Activated CD8-positive, alpha-beta memory T cell treated with anti-CD3 and anti-CD28 coated beads, Interleukin-2, amount 10 ng/mL, durations not matched to agents 7 days and 5 days (primary cell): ENCODE results near the gene ROR2. TPM values are rescaled to one million over a fixed set of nuclear protein-coding genes. Genes with fewer than 3 reads are reported as not detected.
"Not testable (repeated sequence)": the region's sequence is repeated elsewhere in the genome, so short reads cannot be mapped to it uniquely, and the experiment has no call there.

ENCODE experiments used
- ATAC-seq: fragments of 150-1000 bp; cut with Tn5 transposase; one replicate; pipeline ENCODE4 v1.10.0; 2021; ENCODE audit warnings: moderate library complexity
- CTCF ChIA-PET: fragments of 350-600 bp; sonication (Branson Sonifier 250); formaldehyde crosslinking; loops from one replicate; lab custom pipeline; 2021; ENCODE audit warnings: antibody characterized with exemption; lab: Charles Lee
- DNase-seq: peaks from one replicate; pipeline ENCODE4 v3.0.0-alpha.2; 2020
- H3K27ac Mint-ChIP-seq: one replicate; pipeline ENCODE4 v1.8.0; 2021; ENCODE audit warnings: mild to moderate bottlenecking, mixed read lengths
- H3K27me3 Mint-ChIP-seq: one replicate; pipeline ENCODE4 v1.8.0; 2021; ENCODE audit warnings: mixed read lengths
- H3K36me3 Mint-ChIP-seq: one replicate; pipeline ENCODE4 v1.8.0; 2021; ENCODE audit warnings: mild to moderate bottlenecking, mixed read lengths
- H3K4me1 Mint-ChIP-seq: one replicate; pipeline ENCODE4 v1.8.0; 2021; ENCODE audit warnings: mixed read lengths
- H3K4me3 Mint-ChIP-seq: one replicate; pipeline ENCODE4 v1.8.0; 2021; ENCODE audit warnings: mild to moderate bottlenecking, moderate library complexity, mixed read lengths
- H3K9me3 Mint-ChIP-seq: one replicate; pipeline ENCODE4 v1.8.0; 2022; ENCODE audit warnings: low read depth, mixed read lengths
- total RNA-seq, 2 experiments: library from RNA; stranded (reverse); gene quantifications; one replicate each; pipeline ENCODE4 v1.2.3, GENCODE V29; 2021

ROR2 gene
- total RNA-seq, 2 experiments from 2014 or later, result 3.0 to 3.2 TPM

DNA sequence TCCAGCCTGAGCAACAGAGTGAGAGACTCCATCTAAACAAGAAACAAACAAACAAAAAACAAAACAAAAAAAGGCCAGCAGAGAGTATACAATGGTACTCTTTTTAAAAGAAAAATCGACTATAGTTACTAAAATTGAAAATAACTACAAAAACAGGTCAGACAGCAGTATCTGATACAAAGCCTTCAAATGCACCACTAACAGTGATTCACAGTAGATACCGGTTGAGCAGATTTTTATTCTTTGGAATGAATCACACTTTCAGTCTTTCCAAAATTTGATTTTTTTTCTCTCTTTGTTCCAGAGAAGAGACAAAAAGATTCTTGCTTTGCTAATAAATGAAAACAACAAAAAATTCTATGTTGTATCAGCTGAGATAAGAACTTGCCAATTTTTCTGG lies 36.9 kb downstream of the ROR2 start:
- CTCF ChIA-PET, result interaction anchor here (2.6 kb wide), 1 partner anchor 37 kb away, joined by 7 read pairs; the partner anchor contains the start of gene ROR2
- Mint-ChIP-seq H3K9me3 (no peaks in the 10 kb centered on the region), H3K27ac (no peak overlapping the region), H3K4me3 (no peak overlapping the region), H3K27me3 (peaks cover 27% of the 10 kb centered on the region), H3K4me1 (peaks cover 10% of the 10 kb centered on the region), H3K36me3 (peaks cover 3% of the 10 kb centered on the region)
- ATAC-seq (no peak), DNase-seq (no peak)

DNA sequence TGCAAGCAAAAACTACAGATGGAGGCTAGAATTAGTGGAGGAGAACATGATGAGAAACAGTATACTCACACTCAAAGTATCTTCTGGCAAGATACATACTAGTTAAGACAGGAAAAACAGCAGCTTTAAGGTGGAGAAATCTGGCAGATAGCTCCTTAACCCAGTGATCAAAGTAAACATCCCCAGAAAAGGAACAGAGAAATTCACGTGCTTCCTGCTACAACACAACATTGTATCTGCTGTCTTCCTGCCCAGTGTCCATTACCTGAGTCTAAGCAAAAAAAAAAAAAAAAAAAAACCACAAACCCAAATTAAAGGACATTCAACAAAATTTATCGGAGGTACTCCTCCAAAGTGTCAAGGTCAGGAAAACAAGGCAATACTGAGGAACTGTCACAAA lies 38.4 kb downstream of the ROR2 start:
- peaks cover 10% of the 10 kb centered on the region for H3K4me1 Mint-ChIP-seq
- no peak overlapping the region for H3K27ac Mint-ChIP-seq
- H3K4me3 Mint-ChIP-seq, result no peak overlapping the region
- no peaks in the 10 kb centered on the region for H3K9me3 Mint-ChIP-seq
- CTCF ChIA-PET, result interaction anchor here (1.1 kb wide), 1 partner anchor 39 kb away, joined by 6 read pairs; the partner anchor contains the start of gene ROR2
- DNase-seq, result no peak
- no peak for ATAC-seq
- H3K27me3 Mint-ChIP-seq, result peaks cover 16% of the 10 kb centered on the region
- peaks cover 3% of the 10 kb centered on the region for H3K36me3 Mint-ChIP-seq

DNA sequence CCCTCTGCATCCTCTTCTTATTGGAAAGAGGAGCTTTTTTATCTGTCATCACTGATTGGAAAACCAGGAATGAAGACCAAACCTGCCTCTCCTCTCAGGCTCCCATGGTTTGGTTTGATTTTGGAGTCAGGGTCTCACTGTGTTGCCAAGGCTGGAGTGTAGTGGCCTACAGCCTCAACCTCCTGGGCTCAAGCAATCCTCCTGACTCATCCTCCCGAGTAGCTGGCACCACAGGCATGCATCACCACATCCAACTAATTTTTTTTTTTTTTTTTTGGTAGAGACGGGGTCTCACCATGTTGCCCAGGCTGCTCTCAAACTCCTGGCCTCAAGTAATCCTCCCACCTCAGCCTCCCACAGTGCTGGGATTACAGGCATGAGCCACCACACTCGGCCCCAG lies 40.8 kb downstream of the ROR2 start:
- H3K4me3 Mint-ChIP-seq, H3K36me3 Mint-ChIP-seq, CTCF ChIA-PET, H3K27me3 Mint-ChIP-seq, ATAC-seq, H3K27ac Mint-ChIP-seq, DNase-seq, H3K9me3 Mint-ChIP-seq: not testable (repeated sequence)
- H3K4me1 Mint-ChIP-seq, result peaks cover 10% of the 10 kb centered on the region

DNA sequence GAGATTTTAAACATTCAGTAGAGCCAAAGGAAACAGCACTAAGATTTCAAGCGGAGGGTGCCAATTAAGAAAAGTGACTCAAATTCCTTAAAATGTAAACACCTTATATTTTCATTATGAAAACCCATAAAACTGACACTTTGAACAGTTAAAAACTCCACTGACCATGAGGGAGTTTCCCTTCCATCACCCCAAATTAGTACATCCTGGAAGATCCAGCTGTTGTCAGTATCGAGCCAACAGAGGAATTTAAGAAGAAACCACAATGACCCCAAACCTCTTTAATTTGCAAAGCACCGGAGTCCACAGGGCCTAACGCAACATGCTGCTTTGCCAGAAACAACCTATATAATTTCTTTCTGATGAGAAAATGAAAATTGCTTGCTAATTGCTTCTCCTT lies 41.3 kb downstream of the ROR2 start:
- Mint-ChIP-seq H3K27ac (peak overlapping the region; percentile 7), H3K4me3 (no peak overlapping the region), H3K9me3 (no peaks in the 10 kb centered on the region), H3K4me1 (peaks cover 13% of the 10 kb centered on the region), H3K36me3 (peaks cover 3% of the 10 kb centered on the region), H3K27me3 (peaks cover 8% of the 10 kb centered on the region)
- DNase-seq (no peak), ATAC-seq (no peak)
- CTCF ChIA-PET, result interaction anchor here (3.1 kb wide), 1 partner anchor 42 kb away, joined by 16 read pairs; the partner anchor contains the start of gene ROR2

DNA sequence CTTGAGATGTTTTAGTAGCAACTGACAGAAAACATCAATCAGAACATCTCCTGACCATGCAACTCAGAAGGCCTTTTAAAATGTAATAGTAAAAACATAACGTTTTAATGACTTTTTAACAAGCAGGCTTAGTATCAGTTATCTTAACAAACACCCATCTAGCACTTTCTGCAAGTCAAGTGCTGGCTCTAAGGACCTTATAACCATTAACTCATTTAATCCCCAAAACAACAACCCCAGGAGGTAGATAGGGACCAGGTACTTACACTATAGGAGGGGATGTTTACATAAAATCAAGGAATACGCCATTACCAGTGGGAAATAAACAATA lies 41.8 kb downstream of the ROR2 start:
- Mint-ChIP-seq H3K27me3 (peaks cover 8% of the 10 kb centered on the region), H3K4me1 (peaks cover 17% of the 10 kb centered on the region), H3K4me3 (no peak overlapping the region), H3K9me3 (no peaks in the 10 kb centered on the region), H3K36me3 (peaks cover 3% of the 10 kb centered on the region), H3K27ac (no peak overlapping the region)
- ATAC-seq, result no peak
- CTCF ChIA-PET, result interaction anchor here (3.1 kb wide), 1 partner anchor 42 kb away, joined by 16 read pairs; the partner anchor contains the start of gene ROR2
- DNase-seq, result no peak

DNA sequence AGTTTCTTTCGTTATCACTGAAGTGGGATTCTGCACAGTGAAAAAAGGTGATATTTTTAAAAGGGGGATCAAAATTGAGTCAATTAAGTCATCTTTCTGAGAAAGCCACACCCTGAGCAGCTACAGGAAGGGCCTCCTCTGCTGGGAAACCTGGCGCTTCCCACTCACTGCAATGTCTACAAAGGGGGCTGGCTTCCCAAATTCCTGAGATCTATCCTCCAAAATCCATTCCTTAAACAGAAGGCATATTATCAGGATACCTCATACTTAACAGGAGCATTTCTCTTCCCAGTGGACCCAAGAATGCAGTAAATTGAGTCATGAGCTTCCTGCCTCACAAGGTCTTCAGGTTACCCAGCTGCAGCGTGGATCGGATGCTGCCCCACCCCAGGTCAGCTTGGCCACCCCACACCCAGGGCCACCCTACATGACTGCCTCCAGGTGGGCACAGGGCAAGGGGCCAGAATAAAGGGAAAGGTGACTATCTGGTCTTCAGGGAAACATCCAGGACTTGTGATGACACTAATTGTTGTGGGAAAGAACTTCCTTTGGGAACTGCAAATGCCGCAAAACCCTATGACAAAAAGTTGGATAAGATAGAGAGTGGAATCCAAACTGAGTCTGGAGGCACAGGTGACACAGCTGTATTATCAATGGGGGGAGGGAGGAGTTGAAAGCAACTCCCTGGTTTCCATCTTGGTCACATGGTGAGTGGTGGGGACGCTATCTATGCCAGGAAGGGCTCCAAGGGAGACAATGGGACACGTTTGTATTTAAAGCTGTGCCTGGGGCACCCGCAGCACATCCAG lies 42.3 kb downstream of the ROR2 start:
- CTCF ChIA-PET, result interaction anchor here (3.1 kb wide), 1 partner anchor 43 kb away, joined by 16 read pairs; the partner anchor contains the start of gene ROR2
- Mint-ChIP-seq H3K4me1 (peaks cover 18% of the 10 kb centered on the region), H3K27me3 (peaks cover 6% of the 10 kb centered on the region), H3K27ac (no peak overlapping the region), H3K4me3 (peak overlapping the region; percentile 44), H3K9me3 (no peaks in the 10 kb centered on the region), H3K36me3 (peaks cover 3% of the 10 kb centered on the region)
- DNase-seq (no peak), ATAC-seq (no peak)

DNA sequence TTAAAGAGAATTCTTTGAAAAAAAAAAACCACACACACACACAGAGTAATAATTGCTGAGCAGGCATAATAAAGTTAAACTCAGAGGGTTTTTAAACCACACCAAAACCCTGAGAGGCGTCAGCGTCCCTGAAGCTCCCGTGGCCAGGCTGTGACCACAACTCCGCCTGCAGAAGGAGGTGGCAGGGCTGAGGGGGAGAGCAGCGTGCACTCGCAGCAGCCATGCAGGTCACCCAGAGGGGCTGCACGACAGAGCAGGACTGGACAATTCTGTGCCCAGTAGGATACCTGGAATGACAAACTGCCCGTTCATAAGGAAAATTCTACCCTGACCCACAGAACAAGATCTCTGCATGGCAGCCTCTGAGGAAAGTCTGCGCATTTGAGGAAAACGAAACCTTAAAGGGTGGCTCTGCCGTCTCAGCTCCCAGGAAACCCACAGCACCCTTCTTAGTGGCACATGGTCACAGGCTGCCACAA lies 44.0 kb downstream of the ROR2 start:
- no peak overlapping the region for H3K27ac Mint-ChIP-seq
- H3K9me3 Mint-ChIP-seq, result no peaks in the 10 kb centered on the region
- peak; percentile 94 for ATAC-seq
- CTCF ChIA-PET, result interaction anchor here (1.1 to 3.1 kb wide), 3 partner anchors 12 to 48 kb away, joined by 4 to 16 read pairs (median 5); partner anchors contain the start of gene ROR2
- peaks cover 6% of the 10 kb centered on the region for H3K27me3 Mint-ChIP-seq
- DNase-seq, result peak; percentile 94
- peaks cover 15% of the 10 kb centered on the region for H3K4me1 Mint-ChIP-seq
- no peak overlapping the region for H3K4me3 Mint-ChIP-seq
- peaks cover 3% of the 10 kb centered on the region for H3K36me3 Mint-ChIP-seq

DNA sequence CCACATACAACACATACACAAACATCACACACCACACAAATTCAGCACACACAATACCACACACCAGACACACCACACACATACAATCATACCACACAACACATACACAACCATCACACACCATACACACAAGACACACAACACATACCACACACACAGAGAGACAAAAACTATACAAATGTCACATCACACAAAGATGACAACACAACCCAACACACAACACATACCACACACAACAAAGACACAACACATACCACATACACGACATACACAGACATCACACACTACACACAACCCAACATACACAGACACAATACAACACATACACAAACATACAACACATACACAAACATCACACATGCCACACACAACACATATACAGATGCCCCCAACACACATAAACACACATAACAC lies 44.8 kb downstream of the ROR2 start:
- no peak overlapping the region for H3K4me3 Mint-ChIP-seq
- CTCF ChIA-PET, result interaction anchor here (1.2 to 3.1 kb wide), 2 partner anchors 45 to 49 kb away, joined by 4 to 16 read pairs; partner anchors contain the start of gene ROR2
- no peak for ATAC-seq

DNA sequence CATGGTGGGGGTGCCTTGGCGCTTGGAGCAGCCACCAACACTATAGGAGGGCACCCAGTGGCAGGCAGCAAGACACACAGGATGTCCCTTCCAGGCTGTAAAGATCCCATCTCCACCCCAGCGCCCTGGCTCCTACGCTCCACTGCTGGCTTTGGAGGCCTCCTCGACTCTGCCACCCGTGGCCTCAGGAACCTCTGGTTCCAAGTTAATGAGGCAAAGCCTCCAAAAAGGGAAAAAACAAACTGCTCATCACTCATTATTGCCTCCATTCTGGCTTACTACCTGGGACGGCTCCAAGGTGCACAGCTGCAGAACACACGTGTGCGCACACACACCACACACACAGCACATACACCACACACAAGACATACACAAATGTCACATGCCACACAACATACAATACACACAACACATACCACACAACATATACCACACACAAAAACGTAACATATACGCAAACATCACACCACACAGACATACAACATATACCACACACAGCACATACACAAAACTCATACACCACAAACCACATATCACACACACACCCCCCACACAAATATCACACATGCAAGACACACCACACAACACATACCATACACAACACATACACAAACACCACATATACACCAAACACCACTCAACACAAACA lies 45.3 kb downstream of the ROR2 start:
- ATAC-seq, result no peak
- peaks cover 1% of the 10 kb centered on the region for H3K36me3 Mint-ChIP-seq
- H3K4me3 Mint-ChIP-seq, result no peak overlapping the region
- peaks cover 6% of the 10 kb centered on the region for H3K27me3 Mint-ChIP-seq
- no peak overlapping the region for H3K27ac Mint-ChIP-seq
- H3K4me1 Mint-ChIP-seq, result peaks cover 15% of the 10 kb centered on the region
- no peak for DNase-seq
- H3K9me3 Mint-ChIP-seq, result no peaks in the 10 kb centered on the region
- CTCF ChIA-PET, result no interaction called here

More for the DNA sequence above, 44.8 kb downstream of the ROR2 start:
- Mint-ChIP-seq H3K36me3 (peaks cover 2% of the 10 kb centered on the region), H3K4me1 (peaks cover 15% of the 10 kb centered on the region), H3K27ac (no peak overlapping the region), H3K9me3 (no peaks in the 10 kb centered on the region), H3K27me3 (peaks cover 6% of the 10 kb centered on the region)
- no peak for DNase-seq

DNA sequence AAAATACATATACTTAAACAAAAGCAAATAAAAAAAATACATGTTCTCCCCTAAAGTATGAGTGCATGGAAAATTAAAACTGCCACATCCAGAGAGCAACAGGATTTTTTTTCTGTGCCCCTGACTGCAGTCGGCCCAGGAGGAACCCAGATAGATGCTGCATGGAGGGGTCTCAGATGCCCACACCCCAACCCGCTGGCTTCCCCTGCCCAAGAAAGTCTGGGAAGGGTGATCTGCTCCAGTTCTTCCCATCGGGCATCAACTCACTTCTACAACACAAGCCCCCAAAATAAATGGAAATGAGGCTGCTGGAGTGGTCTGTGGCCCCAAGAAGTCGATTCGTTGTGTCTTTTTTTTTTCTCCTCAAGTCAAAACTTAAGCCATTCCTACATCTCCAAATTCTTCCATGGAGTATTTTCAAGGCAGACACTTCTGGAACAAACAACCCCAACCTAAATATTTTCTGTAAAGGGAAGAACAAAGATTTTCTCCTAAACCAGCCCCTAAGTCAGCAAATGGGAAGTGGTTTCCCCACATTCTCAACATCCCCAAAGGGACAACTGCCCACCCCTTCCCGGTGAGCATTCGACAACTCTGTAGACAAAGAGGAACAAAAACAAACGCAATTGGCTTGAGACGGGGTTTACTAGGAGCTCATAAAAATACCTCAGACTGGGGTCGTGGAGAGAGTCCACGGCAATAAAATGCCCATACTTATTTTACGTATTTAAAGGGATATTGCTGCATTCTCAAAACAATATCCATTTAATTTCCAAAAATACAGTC lies 46.7 kb downstream of the ROR2 start:
- H3K27me3 Mint-ChIP-seq, result peaks cover 6% of the 10 kb centered on the region
- CTCF ChIA-PET, result interaction anchor here (0.8 to 1.8 kb wide), 2 partner anchors 47 to 54 kb away, joined by 5 read pairs; partner anchors contain the start of gene ROR2
- H3K9me3 Mint-ChIP-seq, result no peaks in the 10 kb centered on the region

DNA sequence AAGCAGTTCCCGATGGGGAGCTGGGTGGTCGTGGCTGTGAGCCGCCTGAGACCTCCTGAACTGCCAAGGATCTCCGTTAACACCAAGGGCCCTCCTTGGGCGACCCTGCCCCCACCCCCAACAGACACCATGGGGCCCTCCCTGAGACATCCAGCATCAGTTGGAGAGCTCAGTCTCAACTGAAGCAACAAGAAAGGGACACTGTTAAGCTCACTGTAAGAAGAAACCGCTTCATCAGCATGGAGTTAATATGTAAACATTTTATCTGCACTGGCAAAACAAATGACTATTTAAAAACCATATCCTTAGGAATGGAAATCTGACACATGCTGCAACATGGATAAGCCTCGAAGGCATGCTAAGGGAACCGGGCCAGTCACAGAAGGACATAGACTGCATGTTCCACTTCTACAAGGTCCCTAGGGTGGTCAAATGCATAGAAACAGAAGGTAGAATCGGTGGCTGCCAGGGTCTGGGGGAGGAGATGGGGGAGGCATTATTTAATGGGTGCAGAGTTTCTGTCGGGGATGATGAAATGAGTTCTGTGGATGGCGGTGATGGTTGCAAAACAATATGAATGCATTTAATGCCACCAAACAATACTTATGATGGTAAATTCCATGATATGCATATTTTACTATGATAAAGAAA lies 47.4 kb downstream of the ROR2 start:
- Mint-ChIP-seq H3K4me1 (peaks cover 11% of the 10 kb centered on the region), H3K36me3 (no peaks in the 10 kb centered on the region), H3K4me3 (no peak overlapping the region), H3K27ac (no peak overlapping the region), H3K9me3 (no peaks in the 10 kb centered on the region), H3K27me3 (peaks cover 6% of the 10 kb centered on the region)
- CTCF ChIA-PET, result interaction anchor here (1.2 to 1.8 kb wide), 2 partner anchors 47 to 52 kb away, joined by 4 to 5 read pairs; partner anchors contain the start of gene ROR2
- ATAC-seq, result no peak
- DNase-seq, result no peak

More for the DNA sequence above, 46.7 kb downstream of the ROR2 start:
- Mint-ChIP-seq H3K27ac (no peak overlapping the region), H3K4me3 (no peak overlapping the region), H3K36me3 (peaks cover under 1% of the 10 kb centered on the region), H3K4me1 (peaks cover 11% of the 10 kb centered on the region)
- DNase-seq, result no peak
- no peak for ATAC-seq

DNA sequence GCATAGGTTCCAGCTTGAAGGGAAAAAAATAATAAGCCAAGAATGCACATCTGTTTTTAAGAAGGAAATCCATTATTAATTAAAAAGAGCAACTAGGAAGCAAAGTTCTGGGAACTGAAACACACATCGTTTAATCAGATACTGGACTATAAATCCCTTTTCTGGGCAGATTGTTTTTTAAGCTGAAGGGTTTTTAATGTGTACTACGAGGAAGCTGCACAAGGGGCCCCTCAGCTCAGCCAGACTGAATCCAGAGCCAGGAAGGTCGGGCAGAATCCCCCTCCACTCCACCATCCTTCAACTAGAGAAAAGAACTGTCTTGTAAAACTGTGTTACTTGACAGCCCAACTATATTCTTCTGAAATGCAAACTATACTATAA lies 49.2 kb downstream of the ROR2 start:
- Mint-ChIP-seq H3K27ac (no peak overlapping the region), H3K4me1 (peaks cover 11% of the 10 kb centered on the region), H3K27me3 (peaks cover 15% of the 10 kb centered on the region), H3K9me3 (no peaks in the 10 kb centered on the region), H3K36me3 (no peaks in the 10 kb centered on the region), H3K4me3 (no peak overlapping the region)
- DNase-seq (no peak), ATAC-seq (no peak)
- CTCF ChIA-PET, result interaction anchor here (0.6 kb wide), 1 partner anchor 49 kb away, joined by 3 read pairs; the partner anchor contains the start of gene ROR2
